SH-SY5Y (cell line): ENCODE results near the gene CEP350.

ENCODE experiments used
- GATA2 ChIP-seq: IDR thresholded peaks from 2 replicates; pipeline ENCODE4 v1.6.1; 2011; ENCODE audit warnings: mild to moderate bottlenecking, low read depth, low read length
- GATA3 ChIP-seq: IDR thresholded peaks from 2 replicates; pipeline ENCODE4 v1.6.1; 2011; ENCODE audit warnings: low read depth, mild to moderate bottlenecking, low read length, moderate library complexity

DNA sequence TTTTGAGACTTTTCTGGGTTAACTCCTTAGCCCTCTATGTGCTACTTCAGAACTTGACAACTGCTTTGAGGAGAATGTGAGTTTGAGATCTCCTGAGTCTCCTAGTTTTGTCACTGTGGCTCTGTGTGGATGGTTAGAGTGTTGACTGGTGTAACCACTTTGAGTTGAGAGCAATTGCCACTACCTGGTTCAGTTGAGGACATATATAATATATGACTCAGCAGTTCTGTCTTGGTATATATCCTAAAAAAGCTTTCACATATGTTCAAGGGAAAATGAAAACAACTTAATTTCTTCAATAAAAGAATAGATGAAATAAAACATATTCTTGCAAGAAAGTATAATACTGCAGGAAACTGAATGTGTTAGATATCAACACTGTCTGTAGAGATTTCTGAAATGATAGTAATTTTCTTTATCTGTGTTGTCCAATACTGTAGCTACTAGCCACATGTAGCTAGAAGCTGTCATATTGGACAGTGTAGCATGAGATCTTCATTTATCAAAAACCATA, 103.3 kb downstream of the CEP350 start:
- TF ChIP-seq GATA3 (no peak), GATA2 (no peak)
